GM21717 (cell line): Measurements from ENCODE around the gene ERVW-1.
"Not testable (repeated sequence)": the region's sequence is repeated elsewhere in the genome, so short reads cannot be mapped to it uniquely, and the experiment has no call there.

Experiments used
- ATAC-seq: cut with Tn5 transposase; IDR thresholded peaks from one replicate; pipeline ENCODE4 v1.9.1; 2021; ENCODE audit warnings: mild to moderate bottlenecking, moderate library complexity; ENCODE audit not compliant: unreplicated experiment

The ERVW-1 gene

GRCh38 chr7:92475261-92475770 is 2.4 kb downstream of the ERVW-1 start:
- ATAC-seq: not testable (repeated sequence)

GRCh38 chr7:92473989-92474388 is 3.8 kb downstream of the ERVW-1 start:
- ATAC-seq: not testable (repeated sequence)

- not testable (repeated sequence) for ATAC-seq
These were observed 9.2 kb downstream of the ERVW-1 start for GRCh38 chr7:92468589-92468988.

GRCh38 chr7:92466682-92467081 is 11.1 kb downstream of the ERVW-1 start:
- no peak for ATAC-seq

GRCh38 chr7:92464515-92464914 is 13.2 kb downstream of the ERVW-1 start:
- ATAC-seq: no peak

GRCh38 chr7:92462560-92462959 is 15.2 kb downstream of the ERVW-1 start:
- ATAC-seq: no peak

- ATAC-seq: peak; percentile 82
These were observed 16.4 kb downstream of the ERVW-1 start for GRCh38 chr7:92461027-92462003.

GRCh38 chr7:92460510-92460909 is 17.2 kb downstream of the ERVW-1 start:
- no peak for ATAC-seq

GRCh38 chr7:92460109-92460508 is 17.6 kb downstream of the ERVW-1 start:
- no peak for ATAC-seq

- no peak for ATAC-seq
These were observed 21.5 kb downstream of the ERVW-1 start for GRCh38 chr7:92456236-92456635.

- ATAC-seq: no peak
These were observed 26.1 kb downstream of the ERVW-1 start for GRCh38 chr7:92451645-92452044.

- ATAC-seq: peak; percentile 40
These were observed 29.5 kb downstream of the ERVW-1 start for GRCh38 chr7:92448205-92448747.

- ATAC-seq: peak; percentile 90
These were observed 30.2 kb downstream of the ERVW-1 start, which contains the start of gene GATAD1 for GRCh38 chr7:92447345-92448204. TSS of gene GATAD1 (plus strand) at chr7:92447482. CDS start at chr7:92447730, 248 bp downstream.

GRCh38 chr7:92446869-92447344 is 30.8 kb downstream of the ERVW-1 start:
- ATAC-seq: no peak

- not testable (repeated sequence) for ATAC-seq
These were observed 35.0 kb downstream of the ERVW-1 start for GRCh38 chr7:92442720-92443119.

GRCh38 chr7:92437956-92438491 is 39.7 kb downstream of the ERVW-1 start:
- no peak for ATAC-seq

GRCh38 chr7:92436612-92437445 is 40.9 kb downstream of the ERVW-1 start:
- no peak for ATAC-seq

GRCh38 chr7:92435542-92435941 is 42.2 kb downstream of the ERVW-1 start:
- no peak for ATAC-seq

- ATAC-seq: no peak
These were observed 44.7 kb downstream of the ERVW-1 start for GRCh38 chr7:92433019-92433418.
